Kidney (tissue), 14 donors: ENCODE data around the gene RASA3. TPM values are rescaled to one million over a fixed set of nuclear protein-coding genes. Genes with fewer than 3 reads are reported as not detected.

Experiments used
- DNase-seq, 5 donors: peaks; one replicate each; pipeline ENCODE4 v3.0.0-alpha.2; 2013 to 2020
- FAIRE-seq: peaks from 2 replicates; lab custom pipeline; 2012; peaks lifted over from hg19 to GRCh38; lab: Jason Lieb, UNC
- H3K27ac ChIP-seq, 2 donors: one replicate each; pipeline ENCODE4 v1.7.0; 2013; ENCODE audit warnings: low read depth in 2 of 2, low read length in 2 of 2, inconsistent platforms in 1 of 2
- H3K27me3 ChIP-seq: one replicate; pipeline ENCODE4 v1.7.1; 2013; ENCODE audit warnings: low read length, inconsistent platforms; ENCODE audit not compliant: control insufficient read depth, insufficient read depth
- H3K36me3 ChIP-seq, 3 donors: one replicate each; pipeline versions ENCODE4 v1.7.0 to v1.7.1; 2013; ENCODE audit warnings: low read length in 3 of 3, control low read depth in 1 of 3, inconsistent platforms in 1 of 3; ENCODE audit not compliant: insufficient read depth in 3 of 3, control insufficient read depth in 2 of 3
- H3K4me1 ChIP-seq, 3 donors: one replicate each; pipeline versions ENCODE4 v1.7.0 to v1.7.1; 2013; ENCODE audit warnings: low read length in 3 of 3, inconsistent platforms in 1 of 3, low read depth in 1 of 3; ENCODE audit not compliant: control insufficient read depth in 2 of 3, insufficient read depth in 2 of 3
- H3K4me3 ChIP-seq, 3 donors: one replicate each; pipeline versions ENCODE4 v1.7.0 to v1.8.1; 2013; ENCODE audit warnings: low read length in 3 of 3, control low read depth in 1 of 3, inconsistent platforms in 1 of 3
- H3K9ac ChIP-seq, 3 donors: one replicate each; pipeline versions ENCODE4 v1.7.0 to v1.7.1; 2013; ENCODE audit warnings: low read length in 3 of 3, control low read depth in 1 of 3, inconsistent platforms in 1 of 3
- H3K9me3 ChIP-seq, 3 donors: one replicate each; pipeline versions ENCODE4 v1.7.0 to v1.7.1; 2013; ENCODE audit warnings: low read length in 3 of 3, control low read depth in 1 of 3, inconsistent platforms in 1 of 3; ENCODE audit not compliant: control insufficient read depth in 2 of 3, insufficient read depth in 1 of 3
- CTCF ChIP-seq: IDR thresholded peaks from 3 replicates; pipeline ENCODE4 v1.5.1; 2012; ENCODE audit warnings: mild to moderate bottlenecking, moderate library complexity, borderline replicate concordance; ENCODE audit not compliant: insufficient read depth; ENCODE audit errors: extremely low read depth
- intact Hi-C: fragments of 100-400 bp; cut with DNase I; formaldehyde crosslinking; loops from one replicate; pipeline ENCODE4 v1.11.1; 2022
- polyA plus RNA-seq: library from polyadenylated mRNA; stranded (reverse); fragments of 350-450 nt; fragmentation: Illumina TruSeq; extraction: RNeasy Lipid Tissue Mini Kit (QIAGEN cat#74804); gene quantifications from one replicate; pipeline ENCODE4 v1.2.3, GENCODE V29; 2014; ENCODE audit warnings: low read depth, low replicate concordance; ENCODE audit not compliant: insufficient read depth
- total RNA-seq: library from RNA; stranded (reverse); fragmentation: NEBNext Ultra II Directional; extraction: Animal tissue kit (Norgen Biotek cat#: 25700); gene quantifications from one replicate; pipeline ENCODE4 v1.2.1, GENCODE V29; 2021
- donor health status: control.
- donor health status: control.
- donor health status: control.
- donor health status: control.
- donor health status: control.
- donor health status: DM: yes; HTN: yes; CAD: no.
- donor health status: Normal renal cell carcinoma (clear cell type).

The RASA3 gene
- total and polyA plus RNA-seq, 2 donors from 2014 or later = 4.2 to 28.8 TPM

- DNase-seq = peak in 3 of 5 donors; percentile 52 to 81 (median 74)
Measured at GRCh38 chr13:114110091-114110829, 22.2 kb downstream of the RASA3 start.

GRCh38 chr13:114109641-114110041 is 22.8 kb downstream of the RASA3 start:
- no peak for FAIRE-seq
- DNase-seq = peak in 2 of 5 donors; percentile 61 to 83
- Histone ChIP-seq H3K4me3 (no peak overlapping the region), H3K9ac (no peak overlapping the region), H3K36me3 (no peaks in the 10 kb centered on the region), H3K27ac (no peak overlapping the region), H3K4me1 (peaks cover 0 to 10% (median 0%) of the 10 kb centered on the region in 3 donors), H3K27me3 (no peaks in the 10 kb centered on the region), H3K9me3 (no peaks in the 10 kb centered on the region)
- intact Hi-C loops = no loop called here
- TF ChIP-seq CTCF = no peak

More at GRCh38 chr13:114110091-114110829, 22.2 kb downstream of the RASA3 start:
- Histone ChIP-seq H3K9ac (no peak overlapping the region), H3K9me3 (no peaks in the 10 kb centered on the region), H3K4me3 (no peak overlapping the region), H3K4me1 (peaks cover 0 to 13% (median 3%) of the 10 kb centered on the region in 3 donors), H3K27ac (no peak overlapping the region), H3K27me3 (no peaks in the 10 kb centered on the region), H3K36me3 (no peaks in the 10 kb centered on the region)
- no peak for TF ChIP-seq CTCF
- no peak for FAIRE-seq
- intact Hi-C loops = no loop called here

- no peak for FAIRE-seq
- no peak for TF ChIP-seq CTCF
Measured at GRCh38 chr13:114108894-114109293, 23.5 kb downstream of the RASA3 start.

More at GRCh38 chr13:114108894-114109293, 23.5 kb downstream of the RASA3 start:
- Histone ChIP-seq H3K36me3 (no peaks in the 10 kb centered on the region), H3K4me1 (peaks cover 0 to 6% (median 0%) of the 10 kb centered on the region in 3 donors), H3K4me3 (no peak overlapping the region), H3K9ac (no peak overlapping the region), H3K27me3 (no peaks in the 10 kb centered on the region), H3K27ac (no peak overlapping the region), H3K9me3 (no peaks in the 10 kb centered on the region)
- intact Hi-C loops = no loop called here
- peak in 2 of 5 donors; percentile 37 to 62 for DNase-seq
